Sigmoid colon (tissue), 7 donors: ENCODE results near the gene ASAP2. TPM values are rescaled to one million over a fixed set of nuclear protein-coding genes. Genes with fewer than 3 reads are reported as not detected.

Source experiments
- DNase-seq: peaks from one replicate; pipeline ENCODE4 v3.0.0-alpha.2; 2019
- H3K27ac ChIP-seq, 4 donors: fragments of 200-600 bp; sonication (generic); one replicate each; pipeline ENCODE4 v1.5.1; 2016 to 2019; ENCODE audit warnings: mild to moderate bottlenecking in 1 of 4
- H3K27me3 ChIP-seq, 3 donors: fragments of 200-600 bp; sonication (generic); one replicate each; pipeline ENCODE4 v1.5.1; 2019; ENCODE audit warnings: mild to moderate bottlenecking in 1 of 3
- H3K36me3 ChIP-seq, 4 donors: fragments of 200-600 bp; sonication (generic); one replicate each; pipeline ENCODE4 v1.5.1; 2016 to 2019
- H3K4me1 ChIP-seq, 4 donors: fragments of 200-600 bp; sonication (generic); one replicate each; pipeline ENCODE4 v1.5.1; 2017 to 2019
- H3K4me3 ChIP-seq, 4 donors: fragments of 200-600 bp; sonication (generic); one replicate each; pipeline ENCODE4 v1.5.1; 2017 to 2019; ENCODE audit warnings: mild to moderate bottlenecking in 2 of 4, moderate library complexity in 1 of 4
- H3K9me3 ChIP-seq, 4 donors: fragments of 200-600 bp in 3 of 4; sonication (generic) in 3 of 4; one replicate each; pipeline versions ENCODE4 v1.5.1 to v1.6.1; 2013 to 2019
- EP300 ChIP-seq, 4 donors: sonication (generic); formaldehyde crosslinking; IDR thresholded peaks; one replicate each; pipeline ENCODE4 v1.6.1; 2017; ENCODE audit warnings: antibody characterized with exemption in 4 of 4
- POLR2A ChIP-seq, 2 donors: fragments of 450-650 bp; IDR thresholded peaks; one replicate each; pipeline ENCODE4 v1.6.1; 2016; ENCODE audit warnings: antibody characterized with exemption in 2 of 2, mild to moderate bottlenecking in 2 of 2, moderate library complexity in 2 of 2
- POLR2AphosphoS5 ChIP-seq, 4 donors: sonication (generic); formaldehyde crosslinking; IDR thresholded peaks; one replicate each; pipeline ENCODE4 v1.6.1; 2017; ENCODE audit warnings: antibody characterized with exemption in 4 of 4
- WGBS, 2 donors: extraction: QIAGEN DNeasy Blood & Tissue Kit; methylation state at CpG; one replicate each; pipeline ENCODE4 v1.1.7; 2013; 5-methylcytosine and 5-hydroxymethylcytosine counted together
- intact Hi-C: fragments of 100-400 bp; cut with DNase I; formaldehyde crosslinking; loops from one replicate; pipeline ENCODE4 v1.15.1; 2023
- polyA plus RNA-seq, 3 donors: library from polyadenylated mRNA; stranded (reverse); fragments of 200-250 nt; gene quantifications; one replicate each; pipeline ENCODE4 v1.2.3, GENCODE V29; 2013
- total RNA-seq, 4 donors: library from RNA; depleted of rRNA; stranded (reverse); fragments of >200 nt; gene quantifications; one replicate each; pipeline ENCODE4 v1.1.0, GENCODE V29; 2016
- TF ChIP-seq, protein P1 (sequence below), 4 experiments: fragments of 450-650 bp in 3 of 4; fragments of 200-600 bp in 1 of 4; IDR thresholded peaks; one replicate each; pipeline ENCODE4 v1.5.1; 2016 to 2019; ENCODE audit warnings: antibody characterized with exemption in 4 of 4, mild to moderate bottlenecking in 3 of 4, moderate library complexity in 2 of 4
- donor health status: healthy with polysubstance abuse.
- donor health status: Bipolar disorder and iron deficiency.
- donor health status: healthy.

The ASAP2 gene
- total and polyA plus RNA-seq, 7 donors: 15.1 to 56.5 (median 25.8) TPM

DNA sequence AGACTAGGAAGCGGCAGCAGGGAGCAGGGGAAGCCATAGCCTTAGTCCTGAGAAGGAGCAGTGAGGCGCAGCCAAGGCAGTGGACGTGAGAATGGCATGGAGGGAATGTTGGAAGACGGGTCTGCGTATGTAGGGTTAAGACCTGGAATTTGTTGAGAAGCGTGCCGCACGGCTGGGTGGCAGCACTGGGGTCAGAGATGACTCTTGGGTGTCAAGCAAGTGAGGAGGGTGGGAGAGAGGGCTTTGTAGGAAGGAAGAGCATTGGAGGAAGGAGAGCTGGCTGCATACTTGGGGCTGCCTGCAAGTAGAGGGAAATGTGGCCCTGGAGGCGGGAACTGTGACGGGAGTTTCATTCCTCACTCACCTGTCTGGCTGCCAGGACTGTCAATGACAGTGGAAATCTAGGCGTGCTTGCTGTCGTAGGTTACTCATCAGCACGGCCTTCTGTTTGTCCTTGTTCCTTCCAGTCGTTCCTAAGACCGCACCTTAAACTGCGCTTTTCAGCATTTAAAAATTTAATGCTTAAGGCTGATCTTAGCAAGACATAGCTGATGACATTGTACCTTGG lies 108.8 kb downstream of the ASAP2 start:
- intact Hi-C loops: no loop called here

DNA sequence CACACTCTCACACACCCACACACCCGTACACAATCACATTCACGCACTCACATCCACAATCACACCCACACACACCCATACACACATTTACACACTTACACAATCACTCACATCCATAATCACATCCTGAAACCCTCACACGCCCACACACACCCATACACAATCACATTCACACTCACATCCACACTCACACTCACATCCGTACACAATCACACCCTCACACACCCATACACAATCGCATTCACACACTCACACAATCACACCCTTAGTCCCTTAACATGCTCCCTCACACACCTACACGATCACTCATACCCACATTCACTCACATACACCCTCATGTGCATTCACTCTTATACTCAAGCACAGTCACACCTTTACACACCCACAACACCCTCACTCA lies 110.9 kb downstream of the ASAP2 start:
- Histone ChIP-seq H3K36me3 (no peaks in the 10 kb centered on the region), H3K4me1 (peaks cover 0 to 31% (median 20%) of the 10 kb centered on the region in 4 donors), H3K27me3 (no peaks in the 10 kb centered on the region), H3K9me3 (no peaks in the 10 kb centered on the region), H3K27ac (peak overlapping the region in 1 of 4 donors; percentile 63), H3K4me3 (no peak overlapping the region)
- TF ChIP-seq POLR2AphosphoS5 (IDR thresholded peaks at IDR 0.05): no peak
- TF ChIP-seq, protein P1, sequence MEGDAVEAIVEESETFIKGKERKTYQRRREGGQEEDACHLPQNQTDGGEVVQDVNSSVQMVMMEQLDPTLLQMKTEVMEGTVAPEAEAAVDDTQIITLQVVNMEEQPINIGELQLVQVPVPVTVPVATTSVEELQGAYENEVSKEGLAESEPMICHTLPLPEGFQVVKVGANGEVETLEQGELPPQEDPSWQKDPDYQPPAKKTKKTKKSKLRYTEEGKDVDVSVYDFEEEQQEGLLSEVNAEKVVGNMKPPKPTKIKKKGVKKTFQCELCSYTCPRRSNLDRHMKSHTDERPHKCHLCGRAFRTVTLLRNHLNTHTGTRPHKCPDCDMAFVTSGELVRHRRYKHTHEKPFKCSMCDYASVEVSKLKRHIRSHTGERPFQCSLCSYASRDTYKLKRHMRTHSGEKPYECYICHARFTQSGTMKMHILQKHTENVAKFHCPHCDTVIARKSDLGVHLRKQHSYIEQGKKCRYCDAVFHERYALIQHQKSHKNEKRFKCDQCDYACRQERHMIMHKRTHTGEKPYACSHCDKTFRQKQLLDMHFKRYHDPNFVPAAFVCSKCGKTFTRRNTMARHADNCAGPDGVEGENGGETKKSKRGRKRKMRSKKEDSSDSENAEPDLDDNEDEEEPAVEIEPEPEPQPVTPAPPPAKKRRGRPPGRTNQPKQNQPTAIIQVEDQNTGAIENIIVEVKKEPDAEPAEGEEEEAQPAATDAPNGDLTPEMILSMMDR (IDR thresholded peaks at IDR 0.05): no peak
- TF ChIP-seq EP300 (IDR thresholded peaks at IDR 0.05): no peak
- no peak for TF ChIP-seq POLR2A (IDR thresholded peaks at IDR 0.05)
- 91 to 95% methylated on average over 6 of the region's 6 CpGs for WGBS, 2 donors
- intact Hi-C loops: no loop called here
- no peak for DNase-seq

More for the DNA sequence above, 108.8 kb downstream of the ASAP2 start:
- peak overlapping the region in 3 of 4 donors; percentile 26 to 72 (median 26) for H3K27ac ChIP-seq
- TF ChIP-seq POLR2A (IDR thresholded peaks at IDR 0.05) (no peak), POLR2AphosphoS5 (IDR thresholded peaks at IDR 0.05) (no peak), EP300 (IDR thresholded peaks at IDR 0.05) (no peak)
- TF ChIP-seq, protein P1 (IDR thresholded peaks at IDR 0.05): no peak
- no peaks in the 10 kb centered on the region for H3K27me3 ChIP-seq
- no peaks in the 10 kb centered on the region for H3K9me3 ChIP-seq
- 86 to 90% methylated on average over 16 of the region's 16 CpGs for WGBS, 2 donors
- H3K4me1 ChIP-seq: peaks cover 0 to 53% (median 42%) of the 10 kb centered on the region in 4 donors
- H3K4me3 ChIP-seq: no peak overlapping the region
- H3K36me3 ChIP-seq: no peaks in the 10 kb centered on the region
- no peak for DNase-seq

DNA sequence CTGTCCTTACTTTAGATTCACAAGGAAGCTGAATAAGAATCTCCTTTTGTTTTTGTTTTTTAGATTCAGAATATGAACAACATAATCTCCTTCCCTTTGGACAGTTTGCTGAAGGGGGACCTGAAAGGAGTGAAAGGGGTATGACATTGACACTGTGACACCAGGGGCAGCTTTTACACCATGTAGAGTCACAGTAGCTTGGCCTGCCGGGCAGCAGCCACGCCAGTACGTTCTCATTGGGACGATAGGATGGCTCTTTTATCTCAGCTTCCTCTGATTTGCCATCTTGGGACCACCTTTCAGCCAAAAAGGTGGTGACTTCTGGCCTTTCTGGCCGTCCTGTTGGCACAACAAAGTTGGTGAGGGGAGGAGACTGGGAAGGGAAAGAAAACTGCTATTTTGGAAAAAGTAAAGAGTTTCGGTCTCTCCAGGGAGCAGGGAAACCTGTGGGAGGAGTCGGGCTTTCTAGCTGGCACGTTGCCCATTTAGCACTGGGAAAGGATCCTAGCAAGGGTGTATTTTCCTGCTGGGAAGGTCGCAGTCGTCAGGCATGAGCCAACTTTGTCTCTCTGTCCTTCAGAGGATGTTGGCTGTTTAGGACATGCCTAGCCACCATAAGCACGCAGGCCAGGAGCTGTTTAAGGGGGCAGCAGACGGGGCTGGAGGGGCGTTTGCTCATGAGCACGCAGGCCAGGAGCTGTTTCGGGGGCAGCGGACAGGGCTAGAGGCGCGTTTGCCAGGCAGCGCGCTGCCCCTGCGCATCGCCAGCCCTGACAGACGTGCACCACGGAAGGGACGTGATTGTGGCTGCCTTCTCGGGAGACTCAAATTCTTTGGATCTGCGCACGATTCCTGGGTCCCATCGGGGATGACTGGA lies 112.1 kb downstream of the ASAP2 start:
- intact Hi-C loops: no loop called here
- Histone ChIP-seq H3K4me1 (peaks cover 0 to 27% (median 17%) of the 10 kb centered on the region in 4 donors), H3K4me3 (no peak overlapping the region), H3K9me3 (no peaks in the 10 kb centered on the region), H3K27ac (peak overlapping the region; percentile 35 to 67 (median 62)), H3K27me3 (no peaks in the 10 kb centered on the region), H3K36me3 (peaks cover 0 to 9% (median 0%) of the 10 kb centered on the region in 4 donors)
- WGBS, 2 donors: 69 to 81% methylated on average over 29 of the region's 29 CpGs
- no peak for TF ChIP-seq EP300 (IDR thresholded peaks at IDR 0.05)
- TF ChIP-seq POLR2A (IDR thresholded peaks at IDR 0.05): no peak
- no peak for TF ChIP-seq POLR2AphosphoS5 (IDR thresholded peaks at IDR 0.05)
- TF ChIP-seq, protein P1 (IDR thresholded peaks at IDR 0.05): no peak
- DNase-seq: peak; percentile 82

DNA sequence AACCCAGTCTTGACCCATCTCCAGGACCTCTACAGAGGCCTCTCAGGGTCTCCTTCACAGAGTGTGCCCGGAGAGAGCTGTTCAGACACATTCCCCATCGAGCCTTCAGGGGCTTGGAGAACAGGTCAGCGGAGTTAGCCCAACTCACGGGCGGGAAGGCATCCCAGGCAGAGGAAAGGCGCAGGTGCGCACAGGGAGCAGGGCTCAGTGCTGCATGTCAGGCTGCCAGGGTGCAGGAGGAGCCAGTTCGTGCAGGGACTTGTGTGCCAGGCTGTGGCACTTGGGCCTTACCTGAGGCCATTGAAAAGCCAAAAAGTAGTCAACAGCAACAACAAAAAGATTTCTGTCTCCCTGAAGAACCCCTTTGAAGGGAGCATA lies 112.7 kb downstream of the ASAP2 start:
- TF ChIP-seq EP300 (IDR thresholded peaks at IDR 0.05) (no peak), POLR2A (IDR thresholded peaks at IDR 0.05) (no peak), POLR2AphosphoS5 (IDR thresholded peaks at IDR 0.05) (no peak)
- TF ChIP-seq, protein P1 (IDR thresholded peaks at IDR 0.05): no peak
- WGBS, 2 donors: 95% methylated on average over 8 of the region's 8 CpGs
- Histone ChIP-seq H3K9me3 (no peaks in the 10 kb centered on the region), H3K36me3 (peaks cover 0 to 16% (median 0%) of the 10 kb centered on the region in 4 donors), H3K27me3 (no peaks in the 10 kb centered on the region), H3K4me3 (no peak overlapping the region), H3K4me1 (peaks cover 0 to 27% (median 17%) of the 10 kb centered on the region in 4 donors), H3K27ac (peak overlapping the region; percentile 35 to 67 (median 62))
- intact Hi-C loops: no loop called here
- no peak for DNase-seq
